Endothelial cell of umbilical vein (primary cell): Measurements from ENCODE around the gene KCNB1. TPM values are rescaled to one million over a fixed set of nuclear protein-coding genes. Genes with fewer than 3 reads are reported as not detected.

Source experiments
- BruUV-seq: library from RNA; stranded (reverse); fragments of 400-500 nt; replicated peaks from 2 replicates; lab custom pipeline; 2021; lab: Mats Ljungman, UMichigan
- CTCF ChIA-PET: fragments of 300-600, 350-600 bp; sonication (Branson Sonifier 250); formaldehyde crosslinking; loops from one replicate; lab custom pipeline; 2021; ENCODE audit warnings: antibody characterized with exemption, inconsistent platforms; lab: Charles Lee
- POLR2A ChIA-PET: fragments of 300-600, 350-600 bp; sonication (Branson Sonifier 250); formaldehyde crosslinking; loops from one replicate; lab custom pipeline; 2021; ENCODE audit warnings: antibody characterized with exemption, inconsistent platforms; lab: Charles Lee
- DNase-seq: peaks from one replicate; pipeline ENCODE4 v3.0.0-alpha.2; 2011; ENCODE audit warnings: low read depth, low spot score
- FAIRE-seq: peaks from 2 replicates; lab custom pipeline; 2011; peaks lifted over from hg19 to GRCh38; lab: Jason Lieb, UNC
- H2AFZ ChIP-seq: 2 replicates; pipeline ENCODE4 v1.6.0; 2012; ENCODE audit warnings: low read depth, low read length, control low read depth, inconsistent platforms
- H3K27ac ChIP-seq: 2 replicates; pipeline ENCODE4 v1.5.1; 2011; ENCODE audit warnings: low read depth, mild to moderate bottlenecking, control low read depth, low read length, moderate library complexity; ENCODE audit not compliant: insufficient read depth
- H3K27me3 ChIP-seq, 2 experiments: 2 replicates each; pipeline versions ENCODE4 v1.6.0 to v1.6.1; 2011; ENCODE audit warnings: low read length in 2 of 2, mixed read lengths in 1 of 2; ENCODE audit not compliant: control insufficient read depth in 2 of 2, insufficient read depth in 2 of 2
- H3K36me3 ChIP-seq, 2 experiments: 2 replicates in 1 of 2; 3 replicates in 1 of 2; pipeline ENCODE4 v1.5.1; 2011; ENCODE audit warnings: low read length in 2 of 2, mild to moderate bottlenecking in 1 of 2, moderate library complexity in 1 of 2; ENCODE audit not compliant: control insufficient read depth in 2 of 2, insufficient read depth in 2 of 2; ENCODE audit errors: extremely low read depth in 1 of 2
- H3K4me1 ChIP-seq: 3 replicates; pipeline ENCODE4 v1.5.1; 2011; ENCODE audit warnings: mild to moderate bottlenecking, low read length; ENCODE audit not compliant: control insufficient read depth, insufficient read depth; ENCODE audit errors: extremely low read depth
- H3K4me2 ChIP-seq: 2 replicates; pipeline ENCODE4 v1.6.1; 2011; ENCODE audit warnings: low read length, control low read depth, mixed read lengths; ENCODE audit not compliant: insufficient read depth
- H3K4me3 ChIP-seq, 3 experiments: fragments of 200-600 bp in 1 of 3; sonication (generic), shearing (Covaris generic) in 1 of 3; replicated peaks in 1 of 3; 2 replicates each; pipeline ENCODE4 v1.5.1; 2011 to 2016; ENCODE audit warnings: control low read depth in 3 of 3, low read length in 3 of 3, mild to moderate bottlenecking in 2 of 3, inconsistent platforms in 1 of 3, low read depth in 1 of 3, moderate library complexity in 1 of 3; ENCODE audit not compliant: insufficient read depth in 1 of 3
- H3K79me2 ChIP-seq: 2 replicates; pipeline ENCODE4 v1.6.0; 2012; ENCODE audit warnings: low read length, inconsistent platforms; ENCODE audit not compliant: control insufficient read depth, insufficient read depth
- H3K9ac ChIP-seq: replicated peaks from 2 replicates; pipeline ENCODE3; 2011; ENCODE audit warnings: low read length, control low read depth; ENCODE audit not compliant: insufficient read depth; ENCODE audit errors: extremely low read depth
- H3K9me1 ChIP-seq: replicated peaks from 3 replicates; pipeline ENCODE4 v1.6.0; 2011; ENCODE audit warnings: mild to moderate bottlenecking, low read length; ENCODE audit not compliant: control insufficient read depth, insufficient read depth; ENCODE audit errors: extremely low read depth
- H3K9me3 ChIP-seq: replicated peaks from 2 replicates; pipeline ENCODE4 v1.5.1; 2012; ENCODE audit warnings: low read length, inconsistent platforms; ENCODE audit not compliant: control insufficient read depth, insufficient read depth
- H4K20me1 ChIP-seq: replicated peaks from 2 replicates; pipeline ENCODE3; 2011; ENCODE audit warnings: mild to moderate bottlenecking, low read length; ENCODE audit not compliant: control insufficient read depth, insufficient read depth; ENCODE audit errors: extremely low read depth
- EZH2 ChIP-seq: IDR thresholded peaks from 2 replicates; pipeline ENCODE4 v1.6.1; 2012; ENCODE audit warnings: borderline replicate concordance, low read depth, mild to moderate bottlenecking, moderate library complexity, low read length, inconsistent platforms; ENCODE audit not compliant: severe bottlenecking
- FOS ChIP-seq: IDR thresholded peaks from 2 replicates; pipeline ENCODE4 v1.6.1; 2011; ENCODE audit warnings: mild to moderate bottlenecking, low read length, moderate library complexity, borderline replicate concordance; ENCODE audit not compliant: insufficient read depth
- GATA2 ChIP-seq: IDR thresholded peaks from 2 replicates; pipeline ENCODE4 v1.7.0; 2011; ENCODE audit warnings: low read depth, mild to moderate bottlenecking, moderate library complexity, mixed read lengths, low read length; ENCODE audit not compliant: insufficient read length, insufficient read depth
- JUN ChIP-seq: IDR thresholded peaks from 2 replicates; pipeline ENCODE4 v1.6.1; 2011; ENCODE audit warnings: borderline replicate concordance, low read depth; ENCODE audit not compliant: insufficient read length, insufficient read depth
- MYC ChIP-seq: IDR thresholded peaks from one replicate; pipeline ENCODE4 v1.6.1; 2011; ENCODE audit warnings: mild to moderate bottlenecking, low read depth, low read length
- POLR2A ChIP-seq: IDR thresholded peaks from 2 replicates; pipeline ENCODE4 v1.6.1; 2012; ENCODE audit warnings: low read depth, mild to moderate bottlenecking, control low read depth, low read length
- POLR2AphosphoS5 ChIP-seq: IDR thresholded peaks from 2 replicates; pipeline ENCODE4 v1.6.1; 2012; ENCODE audit warnings: low read depth, mild to moderate bottlenecking, control low read depth, low read length, moderate library complexity; ENCODE audit not compliant: insufficient read depth
- dilution Hi-C: fragments of 300-500 bp; cut with MboI; formaldehyde crosslinking; loops from one replicate; pipeline ENCODE4 v1.15.0; 2019; ENCODE audit warnings: low sequenced_read_pairs; ENCODE audit not compliant: extremely low pct_ligation_motif_present
- intact Hi-C: fragments of 100-400 bp; cut with micrococcal nuclease; formaldehyde crosslinking; loops from one replicate; pipeline ENCODE4 v1.10.0; 2022
- polyA plus RNA-seq, 4 experiments: library from polyadenylated mRNA; depleted of rRNA in 3 of 4; stranded (reverse) in 3 of 4; unstranded in 1 of 4; fragments of >200 nt; gene quantifications; 2 replicates each; pipeline versions ENCODE4 v1.2.1 to v1.2.3, GENCODE V29; 2011 to 2012; ENCODE audit warnings: missing spikeins in 1 of 4
- total RNA-seq: library from RNA; stranded (reverse); gene quantifications from 2 replicates; pipeline ENCODE4 v1.2.3, GENCODE V29; 2021
- TF ChIP-seq, protein P1 (sequence below): IDR thresholded peaks from 2 replicates; pipeline ENCODE4 v1.6.1; 2011; ENCODE audit not compliant: insufficient read depth, insufficient read length
- TF ChIP-seq, protein P2 (sequence below), 2 donors: IDR thresholded peaks; 1 replicate in 1 of 2; 2 replicates in 1 of 2; pipeline ENCODE4 v1.5.1; 2011; ENCODE audit warnings: low read length in 2 of 2, mild to moderate bottlenecking in 2 of 2, moderate library complexity in 2 of 2, control low read depth in 1 of 2, inconsistent platforms in 1 of 2, low read depth in 1 of 2; ENCODE audit not compliant: insufficient read depth in 1 of 2; ENCODE audit errors: extremely low read depth in 1 of 2

The KCNB1 gene
- total and polyA plus RNA-seq, 2 donors (not counting 3 experiments of a cell fraction or from before 2014, with no cell fraction given), result not detected

DNA sequence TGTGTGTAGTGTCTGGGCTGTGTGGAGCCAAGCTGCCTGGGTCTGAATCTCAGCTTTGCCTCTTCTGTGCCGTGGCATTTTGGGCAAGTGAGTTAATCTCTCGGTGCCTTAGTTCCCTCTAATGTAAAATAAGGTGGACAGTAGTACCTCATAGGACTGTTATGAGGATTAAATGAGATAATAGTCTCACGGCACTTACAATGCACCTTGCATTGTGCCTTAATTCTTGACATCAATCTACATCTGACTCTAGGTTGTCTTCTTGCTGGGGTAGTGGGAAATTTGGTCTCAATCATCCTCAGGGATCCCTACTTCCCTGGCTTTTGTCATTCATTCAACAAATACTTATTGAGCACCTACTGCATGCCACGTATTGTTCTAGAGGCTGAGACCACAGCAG, 133.9 kb downstream of the KCNB1 start:
- no peak overlapping the region for H3K4me2 ChIP-seq
- FAIRE-seq (no peak), DNase-seq (no peak)
- H3K27me3 ChIP-seq, result peaks cover 7 to 13% of the 10 kb centered on the region in 2 experiments
- H3K27ac ChIP-seq, result no peak overlapping the region
- no peak overlapping the region for H3K4me3 ChIP-seq
- no peak for TF ChIP-seq POLR2AphosphoS5
- TF ChIP-seq, protein P1, sequence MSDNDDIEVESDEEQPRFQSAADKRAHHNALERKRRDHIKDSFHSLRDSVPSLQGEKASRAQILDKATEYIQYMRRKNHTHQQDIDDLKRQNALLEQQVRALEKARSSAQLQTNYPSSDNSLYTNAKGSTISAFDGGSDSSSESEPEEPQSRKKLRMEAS, result no peak
- TF ChIP-seq GATA2, result no peak
- TF ChIP-seq MYC, result no peak
- TF ChIP-seq FOS, result no peak
- no peak for TF ChIP-seq JUN
- no peak for TF ChIP-seq POLR2A
- no peak for TF ChIP-seq EZH2
- TF ChIP-seq, protein P2, sequence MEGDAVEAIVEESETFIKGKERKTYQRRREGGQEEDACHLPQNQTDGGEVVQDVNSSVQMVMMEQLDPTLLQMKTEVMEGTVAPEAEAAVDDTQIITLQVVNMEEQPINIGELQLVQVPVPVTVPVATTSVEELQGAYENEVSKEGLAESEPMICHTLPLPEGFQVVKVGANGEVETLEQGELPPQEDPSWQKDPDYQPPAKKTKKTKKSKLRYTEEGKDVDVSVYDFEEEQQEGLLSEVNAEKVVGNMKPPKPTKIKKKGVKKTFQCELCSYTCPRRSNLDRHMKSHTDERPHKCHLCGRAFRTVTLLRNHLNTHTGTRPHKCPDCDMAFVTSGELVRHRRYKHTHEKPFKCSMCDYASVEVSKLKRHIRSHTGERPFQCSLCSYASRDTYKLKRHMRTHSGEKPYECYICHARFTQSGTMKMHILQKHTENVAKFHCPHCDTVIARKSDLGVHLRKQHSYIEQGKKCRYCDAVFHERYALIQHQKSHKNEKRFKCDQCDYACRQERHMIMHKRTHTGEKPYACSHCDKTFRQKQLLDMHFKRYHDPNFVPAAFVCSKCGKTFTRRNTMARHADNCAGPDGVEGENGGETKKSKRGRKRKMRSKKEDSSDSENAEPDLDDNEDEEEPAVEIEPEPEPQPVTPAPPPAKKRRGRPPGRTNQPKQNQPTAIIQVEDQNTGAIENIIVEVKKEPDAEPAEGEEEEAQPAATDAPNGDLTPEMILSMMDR (IDR thresholded peaks at IDR 0.05; ENCODE audit: extremely low read depth in 1 of 2, insufficient read depth in 1 of 2, low read depth in 1 of 2, low read length in 2 of 2), result no peak
- no peaks in the 10 kb centered on the region for H3K79me2 ChIP-seq
- no peaks in the 10 kb centered on the region for H3K9me3 ChIP-seq
- CTCF ChIA-PET, result interaction anchor here (0.6 kb wide), 1 partner anchor 15 kb away, joined by 3 read pairs; no protein-coding TSS in a partner anchor
- no peaks in the 10 kb centered on the region for H3K9me1 ChIP-seq
- intact Hi-C loops, result no loop called here
- no peaks in the 10 kb centered on the region for H3K36me3 ChIP-seq
- POLR2A ChIA-PET, result no interaction called here
- no peak overlapping the region for H3K9ac ChIP-seq
- H4K20me1 ChIP-seq, result no peaks in the 10 kb centered on the region
- BruUV-seq, result no TSS peak
- no peak overlapping the region for H2AFZ ChIP-seq
- dilution Hi-C loops, result no loop called here
- peaks cover 3% of the 10 kb centered on the region for H3K4me1 ChIP-seq
